ENCODE data around the gene KIF3A.

- no peak for TF ChIP-seq ZFP30 (CRISPR knock-in tag; IDR thresholded peaks at IDR 0.05)
- no peak for TF ChIP-seq ISL1 (CRISPR knock-in tag; IDR thresholded peaks at IDR 0.05)
- no peak for TF ChIP-seq ZC3H10 (CRISPR knock-in tag; IDR thresholded peaks at IDR 0.05)
- TF ChIP-seq ZNF565 (CRISPR knock-in tag; conservative IDR thresholded peaks at IDR 0.05; ENCODE audit: low read depth), result no peak
- TF ChIP-seq GLIS3 (CRISPR knock-in tag; IDR thresholded peaks at IDR 0.05), result no peak
- TF ChIP-seq ZNF70 (CRISPR knock-in tag; IDR thresholded peaks at IDR 0.05), result no peak
- TF ChIP-seq CSDC2 (CRISPR knock-in tag; IDR thresholded peaks at IDR 0.05), result no peak
- TF ChIP-seq PPARA (CRISPR knock-in tag; IDR thresholded peaks at IDR 0.05; ENCODE audit: borderline replicate concordance), result no peak
- TF ChIP-seq SNAI2 (CRISPR knock-in tag; IDR thresholded peaks at IDR 0.05), result no peak
- TF ChIP-seq ARNTL (CRISPR knock-in tag; IDR thresholded peaks at IDR 0.05; ENCODE audit: borderline replicate concordance, low read depth), result no peak
- no peak for TF ChIP-seq RARB (CRISPR knock-in tag; IDR thresholded peaks at IDR 0.05)
- no peak for TF ChIP-seq OSR1 (CRISPR knock-in tag; IDR thresholded peaks at IDR 0.05)
- no peak for TF ChIP-seq ZFP3 (CRISPR knock-in tag; IDR thresholded peaks at IDR 0.05)
- TF ChIP-seq CREB5 (CRISPR knock-in tag; IDR thresholded peaks at IDR 0.05; ENCODE audit: low read depth), result no peak
Measured at GRCh38 chr5:132742158-132742557, 4.8 kb upstream of the KIF3A start.

All from SK-N-SH treated with all-trans-retinoic acid at 6 μM for 48 hours (cell line).